Nephron (organoid): ENCODE measurements around the gene CSK.

Source experiments
- H3K27ac Mint-ChIP-seq, 3 experiments: 2 replicates each; pipeline ENCODE4 v1.8.0; 2020; ENCODE audit warnings: mixed read lengths in 3 of 3, mild to moderate bottlenecking in 2 of 3, moderate library complexity in 1 of 3
- H3K27me3 Mint-ChIP-seq: 2 replicates; pipeline ENCODE4 v1.8.0; 2021; ENCODE audit warnings: low read depth, mild to moderate bottlenecking, moderate library complexity, mixed read lengths
- H3K36me3 Mint-ChIP-seq: 2 replicates; pipeline ENCODE4 v1.8.0; 2020; ENCODE audit warnings: low read depth, mixed read lengths
- H3K4me1 Mint-ChIP-seq: 2 replicates; pipeline ENCODE4 v1.8.0; 2020; ENCODE audit warnings: mixed read lengths
- H3K4me3 Mint-ChIP-seq, 3 experiments: 2 replicates each; pipeline ENCODE4 v1.8.0; 2020; ENCODE audit warnings: mild to moderate bottlenecking in 3 of 3, mixed read lengths in 3 of 3, moderate library complexity in 2 of 3
- H3K9me3 Mint-ChIP-seq: 2 replicates; pipeline ENCODE4 v1.8.0; 2020; ENCODE audit warnings: mixed read lengths
- TF ChIP-seq, protein P1 (sequence below), 3 experiments: fragments of 200-600 bp; sonication (generic); IDR thresholded peaks; one replicate each; pipeline ENCODE4 v1.5.0; 2021; ENCODE audit warnings: antibody characterized with exemption in 3 of 3; ENCODE audit not compliant: unreplicated experiment in 3 of 3

CSK gene

DNA sequence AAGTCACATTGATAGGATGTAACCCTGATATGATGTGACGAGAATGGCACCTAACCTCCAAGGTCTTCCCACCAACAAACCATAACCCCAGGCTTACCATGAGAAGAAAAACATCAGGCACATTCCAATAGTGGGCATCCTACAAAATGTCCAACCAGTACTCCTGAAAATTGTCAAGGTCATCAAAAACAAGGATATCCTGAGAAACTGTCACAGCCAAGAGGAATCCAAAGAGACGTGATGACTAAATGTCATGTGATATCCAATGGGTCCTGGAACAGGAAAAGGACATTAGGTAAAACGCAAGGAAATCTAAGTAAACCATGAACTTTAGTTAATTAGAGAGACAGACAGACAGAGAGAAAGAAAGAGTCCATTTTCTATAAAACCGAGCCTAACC is 35.5 kb upstream of the CSK start:
- Mint-ChIP-seq H3K36me3 (no peaks in the 10 kb centered on the region), H3K27me3 (peaks cover 7% of the 10 kb centered on the region), H3K4me3 (no peak overlapping the region), H3K4me1 (no peaks in the 10 kb centered on the region), H3K27ac (no peak overlapping the region), H3K9me3 (peaks cover 5% of the 10 kb centered on the region)
- TF ChIP-seq, protein P1, sequence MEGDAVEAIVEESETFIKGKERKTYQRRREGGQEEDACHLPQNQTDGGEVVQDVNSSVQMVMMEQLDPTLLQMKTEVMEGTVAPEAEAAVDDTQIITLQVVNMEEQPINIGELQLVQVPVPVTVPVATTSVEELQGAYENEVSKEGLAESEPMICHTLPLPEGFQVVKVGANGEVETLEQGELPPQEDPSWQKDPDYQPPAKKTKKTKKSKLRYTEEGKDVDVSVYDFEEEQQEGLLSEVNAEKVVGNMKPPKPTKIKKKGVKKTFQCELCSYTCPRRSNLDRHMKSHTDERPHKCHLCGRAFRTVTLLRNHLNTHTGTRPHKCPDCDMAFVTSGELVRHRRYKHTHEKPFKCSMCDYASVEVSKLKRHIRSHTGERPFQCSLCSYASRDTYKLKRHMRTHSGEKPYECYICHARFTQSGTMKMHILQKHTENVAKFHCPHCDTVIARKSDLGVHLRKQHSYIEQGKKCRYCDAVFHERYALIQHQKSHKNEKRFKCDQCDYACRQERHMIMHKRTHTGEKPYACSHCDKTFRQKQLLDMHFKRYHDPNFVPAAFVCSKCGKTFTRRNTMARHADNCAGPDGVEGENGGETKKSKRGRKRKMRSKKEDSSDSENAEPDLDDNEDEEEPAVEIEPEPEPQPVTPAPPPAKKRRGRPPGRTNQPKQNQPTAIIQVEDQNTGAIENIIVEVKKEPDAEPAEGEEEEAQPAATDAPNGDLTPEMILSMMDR (IDR thresholded peaks at IDR 0.05; ENCODE audit: unreplicated experiment in 3 of 3) = no peak

DNA sequence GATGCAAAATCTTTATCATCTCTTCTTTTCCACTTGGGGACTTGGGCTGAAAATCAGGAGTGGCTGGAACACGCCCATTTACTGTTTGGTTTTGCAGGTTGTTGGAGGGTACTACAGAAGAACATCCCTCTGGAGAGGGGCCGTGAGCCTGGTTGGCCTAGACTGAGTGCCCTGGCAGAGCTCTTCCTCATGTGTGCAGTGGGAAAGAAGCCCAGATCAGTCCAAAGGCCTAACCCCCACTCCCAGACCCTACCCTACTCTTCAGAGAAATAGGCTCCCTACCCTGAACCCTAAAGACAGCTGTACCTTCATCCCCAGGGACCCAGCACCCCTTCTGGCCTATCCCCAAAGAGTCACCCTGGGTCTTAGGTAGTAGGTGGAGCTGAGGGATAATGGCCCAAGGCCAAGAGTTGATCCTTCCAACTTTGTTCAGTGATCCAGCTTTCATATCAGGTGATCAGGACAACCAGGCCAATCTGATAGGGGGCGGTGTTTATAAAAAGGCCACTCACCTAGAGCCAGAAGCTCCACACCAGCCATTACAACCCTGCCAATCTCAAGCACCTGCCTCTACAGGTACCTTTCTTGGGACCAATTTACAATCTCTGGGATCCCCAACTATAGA is 33.4 kb upstream of the CSK start, which contains the start of gene CYP1A2:
Gene CYP1A2 (plus strand): TSS at position 524 of the 625 bp plus-strand sequence. CDS start 894 bp downstream, outside the sequence.
- peaks cover 8% of the 10 kb centered on the region for H3K4me1 Mint-ChIP-seq
- TF ChIP-seq, protein P1 (IDR thresholded peaks at IDR 0.05; ENCODE audit: unreplicated experiment in 3 of 3) = no peak
- no peaks in the 10 kb centered on the region for H3K9me3 Mint-ChIP-seq
- no peak within 1 kb of the TSS for H3K4me3 Mint-ChIP-seq
- no peaks in the 10 kb centered on the region for H3K36me3 Mint-ChIP-seq
- no peak within 1 kb of the TSS for H3K27ac Mint-ChIP-seq
- H3K27me3 Mint-ChIP-seq = peaks cover 3% of the 10 kb centered on the region

DNA sequence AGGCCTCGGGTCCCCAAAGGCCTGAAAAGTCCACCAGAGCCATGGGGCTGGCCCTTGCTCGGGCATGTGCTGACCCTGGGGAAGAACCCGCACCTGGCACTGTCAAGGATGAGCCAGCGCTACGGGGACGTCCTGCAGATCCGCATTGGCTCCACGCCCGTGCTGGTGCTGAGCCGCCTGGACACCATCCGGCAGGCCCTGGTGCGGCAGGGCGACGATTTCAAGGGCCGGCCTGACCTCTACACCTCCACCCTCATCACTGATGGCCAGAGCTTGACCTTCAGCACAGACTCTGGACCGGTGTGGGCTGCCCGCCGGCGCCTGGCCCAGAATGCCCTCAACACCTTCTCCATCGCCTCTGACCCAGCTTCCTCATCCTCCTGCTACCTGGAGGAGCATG is 32.0 kb upstream of the CSK start:
- TF ChIP-seq, protein P1 (IDR thresholded peaks at IDR 0.05; ENCODE audit: unreplicated experiment in 3 of 3) = no peak
- H3K27me3 Mint-ChIP-seq = peaks cover 3% of the 10 kb centered on the region
- no peak overlapping the region for H3K27ac Mint-ChIP-seq
- H3K36me3 Mint-ChIP-seq = no peaks in the 10 kb centered on the region
- peaks cover 8% of the 10 kb centered on the region for H3K4me1 Mint-ChIP-seq
- no peaks in the 10 kb centered on the region for H3K9me3 Mint-ChIP-seq
- no peak overlapping the region for H3K4me3 Mint-ChIP-seq

DNA sequence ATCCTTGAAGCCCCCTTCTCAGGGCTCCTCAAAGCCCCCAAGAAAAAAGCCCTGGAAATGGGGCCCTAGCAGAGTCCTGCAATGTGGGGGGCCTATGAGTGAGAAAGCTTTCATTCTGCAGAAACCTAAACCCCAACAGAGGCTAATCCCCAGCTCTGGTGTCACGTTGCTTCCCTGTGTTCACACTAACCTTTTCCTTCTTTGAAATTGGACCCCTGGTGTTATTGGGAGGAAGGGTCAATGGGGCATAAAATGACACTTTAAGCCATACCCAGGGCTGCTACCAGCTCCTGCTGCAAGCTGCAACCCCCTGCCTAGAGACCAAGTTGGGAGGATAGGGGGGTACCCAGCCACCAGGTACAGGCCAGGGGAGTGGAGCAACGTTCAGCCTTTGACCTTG is 31.1 kb upstream of the CSK start:
- Mint-ChIP-seq H3K36me3 (no peaks in the 10 kb centered on the region), H3K27ac (no peak overlapping the region), H3K4me1 (peaks cover 8% of the 10 kb centered on the region), H3K27me3 (peaks cover 3% of the 10 kb centered on the region), H3K9me3 (no peaks in the 10 kb centered on the region), H3K4me3 (no peak overlapping the region)
- TF ChIP-seq, protein P1 (IDR thresholded peaks at IDR 0.05; ENCODE audit: unreplicated experiment in 3 of 3) = no peak

DNA sequence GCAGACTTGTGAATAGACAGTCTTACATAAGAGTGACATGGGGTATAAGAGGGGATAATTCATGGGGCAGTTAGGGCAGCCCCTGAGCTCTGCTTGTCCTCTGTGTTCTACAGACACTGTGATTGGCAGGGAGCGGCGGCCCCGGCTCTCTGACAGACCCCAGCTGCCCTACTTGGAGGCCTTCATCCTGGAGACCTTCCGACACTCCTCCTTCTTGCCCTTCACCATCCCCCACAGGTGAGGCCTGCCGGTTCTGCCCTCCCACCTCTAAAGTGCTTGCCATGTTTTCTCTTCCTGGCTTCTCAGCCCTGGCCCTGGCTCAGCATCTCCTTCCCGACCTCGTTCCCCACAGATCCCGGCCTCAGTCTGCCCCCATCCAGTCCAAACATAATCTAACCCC is 29.9 kb upstream of the CSK start:
- H3K27me3 Mint-ChIP-seq = peaks cover 3% of the 10 kb centered on the region
- TF ChIP-seq, protein P1 (IDR thresholded peaks at IDR 0.05; ENCODE audit: unreplicated experiment in 3 of 3) = no peak
- H3K9me3 Mint-ChIP-seq = no peaks in the 10 kb centered on the region
- peaks cover 8% of the 10 kb centered on the region for H3K4me1 Mint-ChIP-seq
- no peak overlapping the region for H3K27ac Mint-ChIP-seq
- no peak overlapping the region for H3K4me3 Mint-ChIP-seq
- H3K36me3 Mint-ChIP-seq = no peaks in the 10 kb centered on the region

DNA sequence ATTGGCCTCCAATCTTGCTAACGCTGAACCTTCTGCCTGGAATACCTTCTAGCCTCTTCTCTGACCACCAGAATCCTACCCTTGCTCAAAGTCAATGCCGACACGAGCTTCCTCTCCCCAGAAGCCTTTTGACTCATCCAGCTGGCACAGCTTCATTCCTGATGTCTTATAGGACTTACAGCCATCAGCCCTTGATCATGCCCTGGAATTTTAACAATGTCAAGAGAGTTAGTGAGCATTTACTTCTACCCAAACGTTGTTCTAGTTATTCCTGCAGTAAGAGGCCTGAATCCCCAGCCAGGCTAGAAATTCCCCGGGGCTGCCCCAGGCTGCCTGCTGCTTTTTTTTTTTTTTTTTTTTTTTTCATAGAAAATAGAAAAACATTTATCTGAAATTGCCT is 29.3 kb upstream of the CSK start:
- TF ChIP-seq, protein P1 (IDR thresholded peaks at IDR 0.05; ENCODE audit: unreplicated experiment in 3 of 3) = no peak
- no peak overlapping the region for H3K27ac Mint-ChIP-seq

More for the DNA sequence above, 29.3 kb upstream of the CSK start:
- no peaks in the 10 kb centered on the region for H3K9me3 Mint-ChIP-seq
- peaks cover 8% of the 10 kb centered on the region for H3K4me1 Mint-ChIP-seq
- H3K36me3 Mint-ChIP-seq = no peaks in the 10 kb centered on the region
- H3K27me3 Mint-ChIP-seq = peaks cover 3% of the 10 kb centered on the region
- H3K4me3 Mint-ChIP-seq = peak overlapping the region in 1 of 3 experiments; percentile 4
